Measurements from ENCODE around the gene SBF2.

DNA sequence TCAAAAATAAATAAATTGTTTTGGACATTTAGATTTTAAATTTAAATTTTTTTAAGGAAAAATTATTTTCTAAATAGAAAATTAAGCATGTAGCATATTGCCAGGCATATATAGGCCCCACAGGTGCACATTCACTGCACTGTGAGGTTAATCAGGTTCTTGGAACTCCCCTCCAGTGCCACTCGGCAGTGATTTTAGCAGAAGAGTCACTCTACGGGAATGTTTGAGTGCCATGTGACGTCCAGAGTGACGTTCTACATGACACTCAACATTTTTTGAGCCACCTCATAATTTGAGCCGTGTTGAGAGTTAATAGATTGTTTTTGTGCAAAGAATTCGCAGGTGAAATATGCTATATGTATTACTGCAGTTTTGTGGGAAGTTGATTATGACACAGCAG is 552.8 kb downstream of the SBF2 start:
- no peak for TF ChIP-seq IKZF4 (CRISPR knock-in tag; IDR thresholded peaks at IDR 0.05; ENCODE audit: borderline replicate concordance, low read depth, not compliant biosample characterization)
- TF ChIP-seq SRSF1 (optimal IDR thresholded peaks at IDR 0.05; ENCODE audit: low read depth, low read length), result no peak
- no peak for TF ChIP-seq RAD21 (CRISPR knock-in tag; IDR thresholded peaks at IDR 0.05)
- TF ChIP-seq ZNF792 (CRISPR knock-in tag; IDR thresholded peaks at IDR 0.05), result no peak
- TF ChIP-seq NFE2L2 (IDR thresholded peaks at IDR 0.05; ENCODE audit: low read length), result no peak
- no peak for TF ChIP-seq ZSCAN20 (CRISPR knock-in tag; IDR thresholded peaks at IDR 0.05; ENCODE audit: borderline replicate concordance)
- TF ChIP-seq NPAS2 (CRISPR knock-in tag; IDR thresholded peaks at IDR 0.05; ENCODE audit: borderline replicate concordance), result no peak
- TF ChIP-seq XBP1 (CRISPR knock-in tag; IDR thresholded peaks at IDR 0.05), result no peak
